GM15510 (cell line): ENCODE results near the gene ARF3.
A peak's percentile ranks its signal among the peaks of the same experiment; 100 is the strongest.

Experiments
- POLR2A ChIP-seq: IDR thresholded peaks from 3 replicates; pipeline ENCODE4 v1.6.1; 2011; ENCODE audit warnings: borderline replicate concordance; ENCODE audit not compliant: insufficient read length; ENCODE audit errors: extremely low read depth

ARF3 gene

DNA sequence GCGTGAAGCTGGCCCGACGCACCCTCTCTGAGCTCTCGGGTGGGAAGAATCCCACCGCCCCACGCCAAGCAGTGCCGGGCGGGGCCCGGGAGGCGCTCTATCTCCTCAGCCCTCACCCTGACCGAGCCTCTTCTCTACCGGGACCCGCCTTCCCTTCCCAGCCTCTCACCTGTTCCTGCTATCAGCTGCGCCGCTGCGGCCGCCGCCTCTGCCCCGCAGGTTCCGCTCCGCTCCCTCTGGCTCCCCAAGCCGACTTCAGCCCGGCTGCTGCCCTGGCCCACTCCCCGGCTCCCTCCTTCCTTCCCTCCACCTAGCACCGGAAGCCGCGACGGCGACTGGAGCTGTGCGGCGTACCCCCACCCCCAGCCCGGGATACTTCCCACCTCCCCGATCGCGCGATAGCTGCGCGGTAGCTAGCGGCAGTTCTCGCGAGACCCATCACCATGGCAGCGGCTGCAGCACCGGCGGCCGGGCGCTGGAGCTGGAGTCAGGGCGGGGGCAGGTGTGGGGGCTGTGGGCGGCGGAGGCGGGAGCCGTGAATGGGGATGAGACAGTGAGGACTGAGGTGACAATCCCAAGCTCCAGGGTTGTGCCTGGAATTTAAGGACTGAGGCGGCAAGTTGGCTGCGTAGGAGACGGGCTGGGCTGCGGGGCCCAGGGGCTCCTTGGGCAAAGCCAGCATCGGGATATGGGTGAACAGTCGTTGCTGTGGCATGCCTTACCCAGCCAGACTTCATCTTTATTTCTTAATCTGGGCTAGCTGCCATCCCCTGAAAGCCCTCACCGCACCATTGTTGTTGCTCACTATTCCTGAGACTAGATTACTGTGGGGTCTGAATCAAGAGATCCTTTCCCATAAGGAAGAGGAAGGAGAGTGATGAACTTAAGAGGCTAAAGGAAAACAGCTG lies at the start of gene ARF3:
Gene ARF3 (minus strand): TSS at position 347 of the 908 bp plus-strand sequence. CDS start 16,392 bp downstream, outside the sequence.
- TF ChIP-seq POLR2A, result peak; percentile 67

DNA sequence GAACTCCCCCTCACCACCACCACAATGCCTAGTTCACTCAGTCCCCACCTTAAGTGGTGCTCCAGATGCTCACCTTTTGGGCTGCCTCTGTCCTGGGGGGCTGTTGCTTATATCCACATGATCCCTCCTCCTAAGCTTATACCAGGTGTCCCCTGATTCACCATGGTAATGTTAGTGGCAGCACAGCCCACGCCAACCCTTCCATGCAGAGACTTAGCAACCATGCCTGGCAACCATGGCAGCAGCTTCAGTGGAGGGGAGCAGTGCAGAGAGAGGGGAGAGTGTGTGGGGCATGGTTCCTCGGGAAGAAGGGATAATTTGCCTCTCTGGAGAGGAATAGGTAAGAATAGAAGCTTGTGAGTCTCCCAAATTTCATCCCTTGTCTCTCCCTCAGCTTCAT lies 43.1 kb upstream of the ARF3 start:
- no peak for TF ChIP-seq POLR2A

DNA sequence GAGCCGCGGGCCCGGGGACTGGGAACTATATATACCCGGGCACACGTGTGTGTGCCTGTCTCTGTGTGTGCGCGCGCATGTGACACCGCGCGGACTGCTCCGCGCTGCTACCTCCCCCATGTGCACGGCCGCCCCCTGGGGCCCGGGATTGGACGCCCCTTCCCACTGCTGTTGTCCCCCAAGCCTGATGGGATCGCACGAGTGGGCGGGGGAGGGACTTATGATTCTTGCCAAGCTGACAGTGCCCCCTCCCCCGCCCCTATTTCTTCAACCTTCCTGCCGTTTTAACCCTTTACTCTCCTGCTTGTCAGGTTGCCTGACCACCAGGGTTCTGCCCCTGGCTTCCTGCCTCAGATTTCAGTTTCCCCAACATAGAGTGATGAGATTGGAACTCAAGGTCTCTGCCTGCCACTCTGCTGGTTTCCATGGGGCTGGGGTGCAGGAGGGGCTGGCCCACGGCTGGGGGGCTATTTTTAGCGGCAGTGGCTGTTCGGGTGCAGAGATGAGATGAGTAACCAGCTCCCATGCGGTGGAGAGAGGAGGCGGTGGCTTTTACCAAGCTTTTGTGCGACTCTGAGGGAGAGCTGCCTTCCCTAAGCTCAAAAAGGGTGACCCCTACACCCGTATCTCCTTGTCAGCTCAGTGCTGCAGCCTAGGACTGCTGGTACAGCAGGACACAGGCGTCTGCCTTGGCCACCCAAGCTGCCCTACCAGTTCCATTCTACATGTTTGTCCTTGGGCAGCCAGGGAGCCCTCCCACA lies 42.3 kb upstream of the ARF3 start, which contains the start of gene DDN:
Gene DDN (minus strand): TSS at position 5 of the 761 bp plus-strand sequence. CDS start 88 bp downstream, outside the sequence.
- TF ChIP-seq POLR2A, result peak; percentile 42

DNA sequence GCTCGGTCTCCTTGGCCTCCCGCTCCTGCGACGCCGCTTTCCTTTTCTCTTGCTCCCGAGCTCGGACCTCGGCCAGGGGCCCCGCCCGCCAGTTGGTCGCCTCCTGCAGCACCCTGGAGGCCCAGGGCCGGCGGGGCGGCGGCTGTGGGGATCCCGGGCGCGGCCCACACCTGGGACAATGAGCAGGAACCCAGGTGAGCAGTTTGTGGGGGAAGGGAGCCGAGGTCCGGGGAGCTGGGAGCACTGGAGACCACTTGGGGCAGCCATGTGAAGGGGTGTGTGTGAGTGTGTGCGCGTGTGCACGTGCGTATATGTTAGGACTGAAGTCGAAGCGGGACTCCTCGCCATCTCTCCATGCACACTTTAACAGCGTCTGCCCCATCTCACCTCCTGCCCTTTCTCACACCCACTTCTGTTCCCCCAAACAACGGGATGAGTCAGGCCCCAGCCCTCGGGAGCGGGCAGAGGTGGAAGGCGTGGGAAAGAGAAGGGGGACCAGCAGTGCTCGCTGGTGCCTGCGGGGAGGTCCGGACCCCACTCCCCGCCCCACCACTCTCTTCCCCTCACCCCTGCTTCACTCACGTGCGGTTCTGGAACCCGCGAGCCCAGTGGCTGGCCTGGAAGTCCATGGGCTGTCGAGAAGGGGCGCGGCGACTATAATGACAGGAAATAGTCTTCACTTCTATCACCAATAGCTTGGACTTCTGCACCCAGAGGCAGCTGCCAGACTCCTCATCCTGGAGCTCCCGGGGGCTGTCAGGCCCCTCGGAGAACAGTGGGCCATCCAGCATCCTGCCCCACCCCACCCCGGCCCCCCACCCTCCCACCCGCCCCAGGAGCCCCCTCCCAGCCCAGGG lies 41.4 kb upstream of the ARF3 start:
- TF ChIP-seq POLR2A, result no peak

DNA sequence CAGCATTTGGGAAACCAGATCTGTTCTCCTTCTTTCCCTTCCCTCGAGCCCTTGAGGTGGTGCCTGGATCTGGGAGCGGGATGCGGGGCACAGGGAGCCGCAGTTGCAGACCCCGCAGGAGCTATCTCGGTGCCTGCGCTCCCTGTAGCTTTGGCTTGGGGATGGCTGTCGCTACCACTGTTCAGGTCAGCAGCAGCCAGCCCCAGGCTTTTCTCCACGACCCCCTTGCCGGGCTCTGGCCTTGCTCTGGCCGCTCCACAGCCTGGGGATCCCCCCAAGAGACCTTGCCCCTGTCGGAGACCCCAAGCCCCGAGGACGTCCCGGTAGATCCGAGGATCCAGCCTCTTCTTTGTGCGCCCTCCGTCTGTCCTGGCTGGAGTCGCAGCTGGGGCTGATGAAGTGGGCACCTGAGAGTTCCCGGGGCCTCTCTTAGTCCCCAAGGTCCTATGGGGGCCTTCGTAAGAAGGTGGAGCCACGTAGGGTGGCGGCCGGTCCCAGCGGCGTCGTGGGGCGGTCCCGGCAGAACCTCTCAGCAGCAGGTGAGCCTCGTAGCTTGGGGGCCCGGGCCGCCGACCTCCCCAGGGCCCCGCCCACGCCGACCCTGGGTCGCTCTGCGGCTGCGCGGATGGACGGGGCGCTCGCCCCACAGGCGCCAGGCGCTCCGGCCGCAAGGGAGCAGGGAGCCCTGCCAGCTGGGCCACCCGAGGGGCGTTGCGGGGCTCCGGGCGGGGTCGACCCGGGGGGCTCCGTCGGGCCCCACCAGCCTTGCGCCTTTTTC lies 40.6 kb upstream of the ARF3 start:
- TF ChIP-seq POLR2A, result peak; percentile 69

DNA sequence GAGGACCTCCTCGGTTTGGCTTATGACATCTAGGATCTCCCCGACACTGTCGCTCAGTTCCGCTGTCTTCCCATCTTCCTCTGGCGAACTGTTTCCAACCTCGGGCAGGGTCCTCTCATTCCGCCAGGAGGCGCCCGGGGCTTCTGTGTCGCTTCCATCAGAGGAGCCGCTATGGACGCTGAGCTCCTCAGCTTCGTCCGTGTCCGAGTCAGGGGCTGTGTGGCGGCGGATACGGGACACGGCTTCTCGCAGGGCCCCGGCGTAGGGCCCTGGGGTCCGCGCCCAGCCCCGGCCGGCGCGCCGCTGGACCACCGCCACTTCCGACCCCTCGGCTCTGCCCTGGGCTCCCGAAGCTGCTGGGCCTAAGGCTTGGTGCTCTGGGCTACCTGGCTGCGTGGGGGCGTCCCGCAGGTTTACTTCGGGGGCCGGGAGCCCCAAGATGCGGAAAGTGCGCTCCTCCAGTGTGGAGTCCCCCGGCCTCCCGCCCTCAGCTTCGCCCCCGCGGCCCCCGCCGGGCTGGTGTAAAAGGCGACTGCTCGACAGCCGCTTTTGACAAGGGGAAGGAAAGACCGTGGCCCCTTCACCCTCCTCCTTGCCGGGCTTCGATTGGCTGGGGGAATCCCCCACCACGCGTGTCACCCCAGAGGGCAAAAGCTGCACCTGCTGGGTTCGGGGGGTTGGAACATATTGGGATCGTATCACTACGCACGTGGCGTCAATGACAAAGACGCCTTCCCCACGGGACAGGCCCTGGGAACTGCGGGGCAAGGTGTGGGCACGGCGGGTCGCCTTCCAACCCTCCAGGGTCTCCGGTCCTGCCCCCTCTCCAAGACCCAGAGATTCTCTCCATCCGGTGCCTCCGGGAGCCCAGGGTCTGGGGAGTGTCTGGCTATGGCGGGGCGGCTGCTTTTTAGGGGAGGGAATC lies 39.8 kb upstream of the ARF3 start:
- no peak for TF ChIP-seq POLR2A

DNA sequence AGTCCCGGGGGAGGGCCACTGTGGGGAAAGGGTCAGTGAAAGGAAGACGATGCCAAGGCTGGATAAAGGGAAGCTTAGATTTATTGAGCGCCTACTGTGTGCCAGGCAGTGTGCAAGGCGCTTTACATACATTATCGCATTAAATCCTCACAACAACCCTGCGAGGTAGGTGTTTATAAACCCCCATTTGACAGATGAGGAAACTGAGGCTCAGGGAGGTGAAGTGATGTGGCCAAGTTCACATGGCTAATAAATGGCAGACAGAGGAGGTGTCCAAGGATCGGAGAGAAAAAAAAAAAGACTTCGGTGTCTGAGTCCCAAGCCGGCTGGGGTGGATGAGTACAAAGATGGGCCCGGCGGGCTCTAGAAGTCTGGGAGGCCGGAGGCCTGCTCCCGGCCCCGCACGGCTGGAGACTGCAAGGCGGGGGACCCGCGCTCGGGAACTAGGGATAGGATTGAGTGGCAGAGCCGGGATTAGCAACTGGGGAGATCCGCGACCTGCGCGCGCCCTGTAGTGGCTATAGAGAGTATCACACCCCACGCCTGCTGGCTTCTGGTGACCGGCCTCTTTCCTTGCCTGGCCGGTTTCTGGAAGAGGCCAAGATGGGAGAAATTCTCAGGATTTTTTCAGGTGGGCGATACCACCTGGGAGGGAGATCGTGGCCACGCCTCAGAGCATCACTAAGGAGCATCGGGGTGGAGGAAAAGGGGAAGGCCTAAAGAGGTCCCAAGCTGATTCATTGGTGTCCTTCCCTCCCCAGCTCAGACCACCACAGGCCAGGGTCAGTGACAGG lies 38.0 kb upstream of the ARF3 start:
- no peak for TF ChIP-seq POLR2A

DNA sequence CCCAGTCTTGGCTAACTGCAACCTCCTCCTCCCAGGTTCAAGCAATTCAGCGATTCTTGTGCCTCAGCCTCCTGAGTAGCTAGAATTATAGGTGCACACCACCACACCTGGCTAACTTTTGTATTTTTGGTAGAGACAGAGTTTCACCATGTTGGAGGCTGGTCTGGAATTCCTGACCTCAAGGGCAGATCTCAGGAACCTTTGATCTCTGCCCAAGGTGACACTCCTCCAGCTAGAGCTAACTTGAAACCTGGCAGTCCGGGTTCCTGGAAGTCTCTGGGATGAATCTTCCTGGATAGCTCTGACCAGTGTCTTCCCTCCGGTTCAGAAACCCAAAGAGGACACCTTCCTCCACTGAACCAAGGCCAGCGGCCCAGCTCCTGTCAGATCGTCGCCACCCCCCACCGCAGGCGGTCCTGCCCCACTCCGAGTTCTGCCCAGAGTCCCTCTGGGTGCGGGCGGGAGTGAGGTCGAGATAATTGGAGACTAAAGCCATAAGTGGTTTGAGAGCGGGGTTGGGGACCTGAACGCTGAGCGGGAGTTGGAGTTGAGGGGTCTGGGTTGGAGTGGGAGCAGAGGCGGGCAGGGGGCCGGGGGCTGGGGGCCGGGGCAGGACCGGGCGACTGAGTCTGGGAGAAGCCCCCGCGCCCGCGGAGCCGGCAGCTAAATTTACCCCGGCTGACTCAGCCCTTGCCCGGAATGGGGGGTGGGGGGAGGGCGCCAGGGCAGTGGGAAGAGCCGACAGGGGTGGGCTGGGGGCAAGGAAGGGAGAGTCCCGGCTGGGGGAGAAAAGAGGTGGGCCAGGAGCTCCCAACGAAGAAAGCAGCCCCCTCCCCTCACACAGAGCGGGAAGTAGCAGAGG lies 37.2 kb upstream of the ARF3 start:
- TF ChIP-seq POLR2A, result no peak

DNA sequence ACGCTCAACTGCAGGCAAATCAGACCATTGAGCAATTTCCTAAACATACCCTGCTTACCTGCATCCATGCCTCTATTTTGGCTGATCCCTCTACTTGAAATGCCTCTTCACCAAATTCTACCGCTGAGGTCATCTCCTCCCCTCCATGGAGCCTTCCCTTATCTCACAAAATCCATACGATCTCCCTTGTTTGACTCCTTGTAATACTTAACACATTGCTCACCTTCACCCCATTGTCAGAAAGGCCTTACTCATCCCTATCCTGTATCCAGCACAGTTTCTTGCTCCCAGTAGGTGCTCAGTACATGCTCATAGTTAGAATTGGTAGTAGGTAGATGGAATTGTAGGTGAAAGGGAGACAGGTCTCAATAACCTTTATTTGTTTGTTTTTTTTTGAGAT lies 36.5 kb upstream of the ARF3 start:
- no peak for TF ChIP-seq POLR2A

DNA sequence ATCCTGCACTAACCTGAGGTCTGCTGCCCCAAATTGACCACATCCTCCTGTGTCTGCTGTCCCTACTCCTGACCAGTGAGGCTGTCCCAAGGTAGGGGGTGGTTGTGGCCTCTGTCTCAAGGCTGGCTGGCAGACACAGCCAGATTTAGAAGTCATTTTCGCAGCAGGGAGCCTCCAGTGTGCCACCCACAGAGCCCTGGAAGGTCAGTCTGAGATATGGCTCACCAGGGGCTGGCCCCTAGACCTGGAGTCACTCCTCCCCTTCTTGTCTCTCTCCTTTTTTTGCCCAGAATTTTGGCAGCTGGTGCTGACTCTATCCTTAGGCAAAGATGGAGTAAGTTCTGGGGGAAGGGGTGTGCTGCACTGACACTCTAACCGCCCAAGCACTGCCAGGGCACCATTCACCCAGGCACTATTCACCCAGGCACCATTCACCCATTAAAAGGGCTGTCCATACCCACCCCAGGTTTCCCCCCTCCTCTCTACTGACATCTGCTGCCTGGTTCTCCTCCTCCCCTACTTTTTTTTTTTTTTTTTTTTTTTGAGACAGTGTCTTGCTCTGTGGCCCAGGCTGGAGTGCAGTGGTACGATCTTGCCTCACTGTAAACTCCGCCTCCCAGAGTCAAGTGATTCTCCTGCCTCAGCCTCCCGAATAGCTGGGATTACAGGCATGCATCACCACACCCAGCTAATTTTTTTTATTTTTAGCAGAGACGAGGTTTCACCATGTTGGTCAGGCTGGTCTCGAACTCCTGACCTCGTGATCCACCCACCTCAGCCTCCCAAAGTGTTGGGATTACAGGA lies 34.2 kb upstream of the ARF3 start:
- TF ChIP-seq POLR2A, result no peak
